Measurements from ENCODE around the gene ITGA3. TPM values are rescaled to one million over a fixed set of nuclear protein-coding genes. Genes with fewer than 3 reads are reported as not detected.
A peak's percentile ranks its signal among the peaks of the same experiment; 100 is the strongest.
"Not testable (repeated sequence)": the region's sequence is repeated elsewhere in the genome, so short reads cannot be mapped to it uniquely, and the experiment has no call there.

The ITGA3 gene
- total RNA-seq, 1 donor from 2014 or later: 16.4 TPM

DNA sequence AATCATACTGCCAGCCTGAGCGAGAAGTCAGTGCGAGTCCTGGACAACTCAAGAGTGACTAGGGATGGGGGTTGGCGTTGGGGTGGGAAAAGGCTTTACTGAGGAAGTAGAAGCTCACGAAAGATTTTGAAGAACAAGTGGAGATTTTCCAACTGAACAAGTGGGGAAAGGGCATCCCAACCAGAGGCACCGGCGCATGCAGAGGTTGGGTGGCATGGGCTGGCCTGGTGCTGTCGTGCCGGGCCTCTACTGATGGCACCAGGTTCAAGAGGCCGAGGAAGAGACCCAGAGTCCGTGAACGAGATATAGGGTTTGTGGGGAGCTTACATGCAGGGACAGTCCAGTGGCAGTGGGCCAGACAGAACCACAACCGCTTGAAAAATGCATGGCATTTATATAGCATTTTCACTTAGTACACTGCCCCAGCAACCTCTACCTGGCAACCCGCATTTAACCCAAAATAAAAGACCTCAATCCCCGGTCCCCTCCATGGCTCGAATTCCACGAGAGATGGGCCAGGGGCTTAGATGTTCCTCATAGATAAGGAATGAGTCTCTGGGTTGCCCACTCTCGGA, 7.7 kb upstream of the ITGA3 start:
- intact Hi-C loops (cut with DNase I): no loop called here
- DNase-seq (ENCODE audit: missing footprints) (peak; percentile 39), ATAC-seq (no peak)

DNA sequence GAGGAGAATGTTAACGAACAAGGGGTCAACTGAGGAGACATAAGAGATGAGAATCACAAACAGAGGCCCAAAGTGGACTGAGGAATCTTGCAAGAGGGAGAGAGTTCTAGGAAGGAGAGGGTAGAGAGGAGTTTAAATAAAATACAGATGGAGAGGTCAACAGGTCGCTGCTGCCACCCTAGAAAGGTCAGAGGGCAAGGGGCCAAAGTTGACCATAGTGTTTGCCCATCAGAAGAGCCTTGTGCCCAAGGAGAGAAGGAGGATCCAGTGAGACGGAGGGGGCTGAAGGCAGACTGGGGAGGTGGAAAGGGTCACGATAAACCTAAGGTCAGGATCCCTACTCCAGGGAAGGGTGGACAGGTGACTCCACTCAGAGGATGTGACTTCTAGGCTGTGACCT, 6.9 kb upstream of the ITGA3 start:
- no peak for ATAC-seq
- DNase-seq (ENCODE audit: missing footprints): no peak
- intact Hi-C loops (cut with DNase I): no loop called here

DNA sequence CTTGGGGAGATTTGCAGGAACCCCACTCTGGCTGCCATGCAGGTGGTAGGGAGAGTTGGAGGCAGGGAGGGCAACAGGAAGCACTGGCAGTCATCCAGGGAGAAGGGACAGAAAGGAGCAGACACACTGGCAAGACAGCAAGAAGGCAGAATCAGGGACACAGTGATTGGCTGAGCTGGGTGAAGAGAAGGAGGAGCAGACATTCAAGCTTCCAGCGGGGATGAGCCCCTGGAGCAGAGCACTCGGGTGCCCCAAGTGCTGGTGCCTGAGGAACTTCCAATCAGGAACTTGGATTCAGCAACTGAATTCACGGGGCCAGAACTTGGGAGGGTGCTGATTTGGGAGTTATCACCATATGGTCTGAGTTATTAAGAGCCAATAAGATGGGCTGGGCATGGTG, 6.3 kb upstream of the ITGA3 start:
- ATAC-seq (no peak), DNase-seq (ENCODE audit: missing footprints) (peak; percentile 23)
- intact Hi-C loops (cut with DNase I): no loop called here

GRCh38 chr17:50050431-50051032, 5.4 kb upstream of the ITGA3 start:
- intact Hi-C loops (cut with DNase I): no loop called here
- no peak for DNase-seq (ENCODE audit: missing footprints)
- no peak for ATAC-seq

DNA sequence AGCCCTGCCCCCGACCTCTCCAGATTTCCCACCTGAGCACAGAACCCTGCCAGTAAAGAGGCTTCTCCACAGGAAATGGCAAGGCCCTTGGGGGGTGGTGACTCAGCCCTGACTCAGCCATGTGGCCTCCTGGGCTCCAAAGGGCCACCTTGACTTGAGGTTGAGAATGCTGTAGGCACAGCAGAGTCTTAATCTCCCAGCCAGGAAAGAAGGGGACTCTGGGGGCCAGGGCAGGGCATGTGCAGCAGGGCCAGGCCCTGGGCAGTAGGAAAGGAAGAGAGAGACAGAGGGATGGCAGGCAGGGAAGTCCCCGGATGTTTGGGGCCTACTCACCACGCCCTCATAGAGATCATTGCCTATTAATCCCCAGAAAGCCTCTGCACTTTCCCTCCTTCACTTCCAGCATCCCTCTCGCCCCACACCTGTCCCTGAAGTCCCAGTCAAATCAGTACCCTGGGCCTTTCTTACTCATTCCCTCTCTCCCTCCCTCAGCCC, 4.8 kb upstream of the ITGA3 start:
- DNase-seq (ENCODE audit: missing footprints) (peak; percentile 31), ATAC-seq (no peak)
- intact Hi-C loops (cut with DNase I): no loop called here

DNA sequence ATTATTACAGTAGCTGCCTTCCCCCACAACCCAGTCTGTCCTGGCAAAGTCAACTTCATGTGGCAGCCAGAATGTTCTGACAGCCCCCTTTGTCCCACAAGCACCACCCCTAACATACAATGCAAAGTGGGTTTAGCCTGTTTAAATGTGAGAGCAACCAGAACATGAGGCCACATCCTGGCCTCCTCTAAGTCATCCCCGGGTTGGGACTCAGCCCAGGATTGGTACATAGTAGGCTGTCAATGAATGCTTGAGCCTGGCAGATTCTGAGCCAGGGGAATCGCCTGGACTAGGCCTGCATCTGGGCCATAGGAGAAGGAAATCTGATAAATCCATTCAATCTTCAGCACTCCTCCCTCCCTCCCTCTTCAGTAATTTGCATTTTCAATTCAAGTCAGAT, 4.3 kb upstream of the ITGA3 start:
- no peak for ATAC-seq
- DNase-seq (ENCODE audit: missing footprints): no peak
- intact Hi-C loops (cut with DNase I): no loop called here

DNA sequence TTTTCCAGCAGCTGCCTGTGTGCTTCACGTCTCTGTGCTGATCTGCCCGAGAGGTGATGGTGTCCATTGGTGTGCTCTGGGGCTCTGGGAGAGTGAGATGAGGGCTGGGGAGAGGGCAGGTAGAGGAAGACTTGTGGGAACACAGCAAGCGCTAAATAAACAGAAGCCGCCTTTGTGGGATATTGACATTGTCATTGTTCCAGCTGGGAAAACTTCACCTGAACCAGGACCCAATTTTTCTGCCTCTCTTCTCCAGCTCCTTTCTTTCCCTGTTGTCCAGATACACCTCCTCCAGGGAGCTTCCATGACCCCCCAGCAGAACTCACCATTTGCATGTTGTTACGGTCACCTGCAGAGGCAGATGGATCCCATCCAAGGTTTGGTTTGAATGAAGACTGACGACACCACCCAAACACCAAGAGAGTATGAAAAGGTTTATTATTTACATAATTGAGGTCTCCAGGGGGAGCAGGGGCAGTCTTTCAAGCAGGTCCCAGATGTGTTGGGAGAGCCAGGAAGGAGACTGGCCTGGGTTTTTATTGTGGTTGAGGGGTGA, 3.6 kb upstream of the ITGA3 start:
- no peak for ATAC-seq
- intact Hi-C loops (cut with DNase I): no loop called here

GRCh38 chr17:50052822-50053653, 2.9 kb upstream of the ITGA3 start:
- ATAC-seq: no peak
- DNase-seq (ENCODE audit: missing footprints): peak; percentile 74
- intact Hi-C loops (cut with DNase I): no loop called here

More for the DNA sequence above, 3.6 kb upstream of the ITGA3 start:
- peak; percentile 49 for DNase-seq (ENCODE audit: missing footprints)

GRCh38 chr17:50053654-50053960, 2.3 kb upstream of the ITGA3 start:
- DNase-seq (ENCODE audit: missing footprints) (no peak), ATAC-seq (no peak)
- intact Hi-C loops (cut with DNase I): no loop called here

GRCh38 chr17:50055055-50055425, 870 bp upstream of the ITGA3 start:
- DNase-seq (ENCODE audit: missing footprints) (peak; percentile 53), ATAC-seq (peak; percentile 11)
- intact Hi-C loops (cut with DNase I): loop anchor here (1.0 to 2.0 kb wide), 2 partner anchors 28 to 32 kb away; no protein-coding TSS in a partner anchor

- peak; percentile 72 for DNase-seq (ENCODE audit: missing footprints)
- peak; percentile 29 for ATAC-seq
- intact Hi-C loops (cut with DNase I): no loop called here
These were observed 479 bp downstream of the ITGA3 start for GRCh38 chr17:50056217-50056960.

DNA sequence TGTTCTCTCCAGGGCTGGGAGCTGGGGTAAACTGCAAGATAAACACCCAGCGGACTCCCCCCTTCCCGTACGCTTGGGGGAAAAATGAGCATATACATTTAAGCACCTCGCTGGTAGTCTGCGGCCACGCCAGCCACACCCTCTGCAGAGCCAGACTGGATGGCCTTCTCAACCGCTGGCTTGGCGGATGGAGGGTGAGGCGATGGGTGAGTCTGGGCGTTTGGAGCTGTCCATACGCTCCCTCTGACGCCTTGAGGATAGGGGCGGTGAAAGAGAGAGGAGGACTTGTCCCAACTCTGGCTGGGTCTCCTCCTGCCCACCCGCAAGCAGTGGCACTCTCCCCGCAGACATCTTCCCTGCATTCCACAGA, 1.0 kb downstream of the ITGA3 start:
- intact Hi-C loops (cut with DNase I): no loop called here
- ATAC-seq (no peak), DNase-seq (ENCODE audit: missing footprints) (peak; percentile 55)

DNA sequence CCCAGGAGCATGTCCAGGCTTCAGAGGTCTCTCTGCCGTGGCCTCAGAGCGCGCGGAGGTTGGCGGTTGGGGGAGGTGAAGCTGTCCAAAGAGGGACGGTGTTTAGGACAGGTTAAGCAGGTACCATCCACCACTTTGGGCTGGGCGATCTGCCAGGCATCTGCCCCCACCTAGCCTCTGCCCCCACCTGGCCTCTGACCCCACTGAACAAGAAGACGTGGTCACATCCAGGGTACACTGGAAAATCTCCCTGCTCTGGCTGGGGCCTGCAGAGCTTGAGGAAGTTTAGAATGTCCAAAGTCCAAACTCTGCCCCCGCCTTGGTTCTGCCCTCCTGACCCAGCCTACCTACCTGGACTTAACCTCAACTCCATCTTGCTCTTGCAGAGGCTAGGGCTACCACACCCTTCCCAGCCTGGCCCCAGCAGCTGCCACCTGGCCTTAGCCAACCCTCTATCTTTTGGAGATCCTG, 1.6 kb downstream of the ITGA3 start:
- intact Hi-C loops (cut with DNase I): no loop called here
- DNase-seq (ENCODE audit: missing footprints): peak; percentile 61
- ATAC-seq: no peak

- DNase-seq (ENCODE audit: missing footprints) (peak; percentile 62), ATAC-seq (no peak)
- intact Hi-C loops (cut with DNase I): no loop called here
These were observed 2.5 kb downstream of the ITGA3 start for GRCh38 chr17:50058296-50058953.

DNA sequence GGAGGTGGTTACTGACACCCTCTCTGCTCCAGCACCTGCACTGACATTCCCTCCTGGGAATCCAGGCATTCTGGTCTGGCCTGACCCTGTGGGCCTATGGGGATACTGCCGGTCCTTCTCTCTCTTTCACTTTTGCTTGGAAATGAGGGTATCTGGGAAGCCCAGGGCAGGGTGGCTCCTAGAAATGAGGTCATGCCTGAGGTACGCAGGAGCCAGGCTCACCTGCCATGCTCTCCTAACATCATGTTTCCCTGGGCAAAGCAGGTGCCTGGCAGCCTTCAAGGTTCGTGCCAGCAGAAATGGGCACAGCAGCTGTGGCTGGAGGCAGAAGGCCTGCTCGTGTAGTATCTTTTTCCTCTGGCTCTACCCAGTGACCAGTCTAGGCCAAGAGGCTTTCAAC, 3.3 kb downstream of the ITGA3 start:
- DNase-seq (ENCODE audit: missing footprints) (peak; percentile 56), ATAC-seq (no peak)
- intact Hi-C loops (cut with DNase I): no loop called here

DNA sequence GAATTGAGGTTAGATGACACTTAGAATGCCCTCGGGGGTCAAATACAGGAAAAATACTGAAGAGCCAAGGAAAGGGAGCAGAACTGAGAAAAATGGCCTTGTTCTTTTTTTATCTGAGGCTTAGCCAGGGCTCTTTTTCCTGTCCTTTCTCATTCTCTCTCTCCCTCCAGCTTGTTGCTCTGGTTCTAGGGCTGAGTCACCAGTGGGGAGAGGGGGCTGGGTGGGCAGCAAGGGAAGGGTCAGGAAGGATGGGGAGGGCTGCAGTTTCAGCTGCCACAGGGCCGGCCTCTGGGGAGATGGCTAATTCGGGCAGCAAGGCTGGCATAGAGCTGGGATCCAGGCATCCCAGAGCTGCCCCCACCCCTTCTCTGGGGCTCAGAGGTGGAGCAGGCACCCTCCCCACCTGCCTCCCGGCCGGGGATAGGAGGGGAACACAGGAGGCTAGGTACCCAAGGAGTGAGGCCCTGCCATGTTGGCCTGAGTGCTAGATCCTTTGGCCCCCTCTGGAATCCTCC, 3.9 kb downstream of the ITGA3 start:
- ATAC-seq (no peak), DNase-seq (ENCODE audit: missing footprints) (peak; percentile 60)
- intact Hi-C loops (cut with DNase I): loop anchor here (2.0 kb wide), 1 partner anchor 35 kb away; the partner anchor contains the start of gene PDK2

DNA sequence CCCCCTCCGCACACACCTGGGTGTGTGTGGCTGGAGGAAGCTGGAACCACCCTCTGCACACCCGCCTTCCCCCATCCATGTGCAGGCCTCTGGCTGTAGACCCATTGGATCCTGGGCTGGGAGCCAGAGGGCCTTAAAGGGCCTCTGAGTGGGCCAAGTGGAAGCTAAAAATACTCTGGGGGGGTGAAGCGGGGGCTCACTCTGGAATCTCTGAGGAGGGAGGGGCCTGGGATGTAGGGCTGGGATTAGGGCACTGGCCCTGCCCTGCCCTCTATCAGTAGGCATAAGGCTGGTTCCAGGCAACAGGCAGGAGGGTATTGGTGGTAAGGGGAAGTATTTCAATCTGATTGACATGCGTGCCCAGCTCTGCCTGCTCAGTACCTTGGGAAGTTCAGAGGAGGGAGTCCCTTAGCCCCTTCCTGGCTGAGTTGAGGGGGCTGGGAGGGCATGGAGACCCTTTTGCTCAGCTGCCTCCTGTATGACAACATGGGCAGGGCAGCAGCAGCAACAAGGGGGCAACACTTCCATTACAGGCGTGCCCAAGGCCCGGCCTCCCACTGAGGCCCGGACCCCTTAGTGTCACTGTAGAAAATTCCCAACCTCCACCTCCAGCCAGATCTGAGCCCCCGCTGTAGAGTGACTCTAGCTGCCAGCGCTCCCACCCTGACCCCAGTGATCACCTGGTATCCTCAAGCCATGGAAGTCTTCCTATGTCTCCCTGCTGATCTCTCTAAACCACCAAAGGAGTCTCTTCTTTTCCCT, 5.2 kb downstream of the ITGA3 start:
- peak; percentile 77 for ATAC-seq
- peak; percentile 86 for DNase-seq (ENCODE audit: missing footprints)
- intact Hi-C loops (cut with DNase I): loop anchor here (2.0 kb wide), 1 partner anchor 34 kb away; the partner anchor contains the start of gene PDK2

GRCh38 chr17:50061713-50062045, 5.8 kb downstream of the ITGA3 start:
- ATAC-seq: not testable (repeated sequence)
- intact Hi-C loops (cut with DNase I): loop anchor here (2.0 kb wide), 1 partner anchor 33 kb away; the partner anchor contains the start of gene PDK2
- DNase-seq (ENCODE audit: missing footprints): peak; percentile 61
